ENCODE data around the gene TMEM221.

TMEM221 gene

GRCh38 chr19:17421942-17422341, 26.5 kb downstream of the TMEM221 start:
- peaks cover 0 to 7% of the 10 kb centered on the region in 2 donors for H3K36me3 ChIP-seq (ENCODE audit: control insufficient read depth in 1 of 2, insufficient read depth in 2 of 2, low read length in 2 of 2)
- no peak overlapping the region for H3K4me3 ChIP-seq (ENCODE audit: low read depth in 1 of 2, low read length in 2 of 2)

GRCh38 chr19:17420475-17420924, 28.0 kb downstream of the TMEM221 start:
- Histone ChIP-seq H3K36me3 (ENCODE audit: control insufficient read depth in 1 of 2, insufficient read depth in 2 of 2, low read length in 2 of 2) (peaks cover 0 to 7% of the 10 kb centered on the region in 2 donors), H3K27me3 (ENCODE audit: control insufficient read depth in 1 of 2, insufficient read depth in 2 of 2, low read length in 2 of 2) (no peaks in the 10 kb centered on the region), H3K4me3 (ENCODE audit: low read depth in 1 of 2, low read length in 2 of 2) (peak overlapping the region; percentile 89 to 91), H3K9me3 (ENCODE audit: control insufficient read depth in 1 of 2, low read length in 2 of 2) (no peaks in the 10 kb centered on the region), H3K9ac (ENCODE audit: low read depth in 1 of 2, low read length in 2 of 2) (peak overlapping the region; percentile 69 to 77), H3K27ac (ENCODE audit: low read depth, low read length) (no peak overlapping the region), H3K4me1 (ENCODE audit: control insufficient read depth in 1 of 2, insufficient read depth in 2 of 2, low read length in 2 of 2) (peaks cover 12 to 13% of the 10 kb centered on the region in 2 donors)

More at GRCh38 chr19:17421942-17422341, 26.5 kb downstream of the TMEM221 start:
- H3K4me1 ChIP-seq (ENCODE audit: control insufficient read depth in 1 of 2, insufficient read depth in 2 of 2, low read length in 2 of 2) = peaks cover 12 to 13% of the 10 kb centered on the region in 2 donors
- H3K27me3 ChIP-seq (ENCODE audit: control insufficient read depth in 1 of 2, insufficient read depth in 2 of 2, low read length in 2 of 2) = no peaks in the 10 kb centered on the region
- no peak overlapping the region for H3K27ac ChIP-seq (ENCODE audit: low read depth, low read length)
- H3K9ac ChIP-seq (ENCODE audit: low read depth in 1 of 2, low read length in 2 of 2) = no peak overlapping the region
- no peaks in the 10 kb centered on the region for H3K9me3 ChIP-seq (ENCODE audit: control insufficient read depth in 1 of 2, low read length in 2 of 2)

DNA sequence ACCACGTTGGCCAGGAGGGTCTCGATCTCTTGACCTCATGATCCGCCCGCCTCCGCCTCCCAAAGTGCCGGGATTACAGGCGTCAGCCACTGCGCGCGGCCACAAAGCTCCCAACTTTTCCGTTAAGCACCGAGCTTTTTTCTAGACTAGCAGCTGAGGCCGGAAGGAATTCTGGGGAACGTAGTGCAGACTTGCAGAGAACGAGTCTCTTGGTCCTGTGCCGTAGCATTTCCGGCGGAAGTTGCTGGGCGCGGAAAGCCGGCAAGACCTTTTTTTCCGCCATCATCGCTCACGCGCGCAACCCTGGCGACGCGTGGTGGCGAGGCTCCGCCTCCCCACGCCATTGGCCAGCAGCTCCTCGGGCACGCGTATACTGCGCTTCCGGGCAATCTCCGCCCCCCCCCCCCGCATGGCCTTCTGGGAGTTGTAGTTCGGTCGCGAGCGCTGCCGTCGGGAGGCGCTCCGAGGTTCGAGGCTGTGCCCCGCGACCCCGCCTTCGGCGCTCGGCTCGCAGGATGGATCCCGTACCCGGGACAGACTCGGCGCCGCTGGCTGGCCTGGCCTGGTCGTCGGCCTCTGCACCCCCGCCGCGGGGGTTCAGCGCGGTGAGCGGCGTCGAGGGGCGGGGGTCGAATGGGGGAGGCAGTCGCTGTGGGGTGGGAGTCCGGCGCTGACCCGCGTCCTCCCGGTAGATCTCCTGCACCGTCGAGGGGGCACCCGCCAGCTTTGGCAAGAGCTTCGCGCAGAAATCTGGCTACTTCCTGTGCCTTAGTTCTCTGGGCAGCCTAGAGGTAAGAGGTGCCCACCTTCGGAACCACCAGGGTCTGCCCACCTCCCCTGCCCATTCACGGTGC, 28.6 kb downstream of the TMEM221 start, which contains the start of gene MVB12A:
TSS of gene MVB12A (plus strand) at position 427 of the 854 bp plus-strand sequence. CDS start at position 516, 89 bp downstream.
- no peaks in the 10 kb centered on the region for H3K27me3 ChIP-seq (ENCODE audit: control insufficient read depth in 1 of 2, insufficient read depth in 2 of 2, low read length in 2 of 2)
- H3K27ac ChIP-seq (ENCODE audit: low read depth, low read length) = peak within 1 kb of the TSS; percentile 34
- H3K36me3 ChIP-seq (ENCODE audit: control insufficient read depth in 1 of 2, insufficient read depth in 2 of 2, low read length in 2 of 2) = peaks cover 0 to 7% of the 10 kb centered on the region in 2 donors
- peak within 1 kb of the TSS; percentile 89 to 91 for H3K4me3 ChIP-seq (ENCODE audit: low read depth in 1 of 2, low read length in 2 of 2)
- H3K9ac ChIP-seq (ENCODE audit: low read depth in 1 of 2, low read length in 2 of 2) = peak within 1 kb of the TSS; percentile 69 to 77
- H3K9me3 ChIP-seq (ENCODE audit: control insufficient read depth in 1 of 2, low read length in 2 of 2) = no peaks in the 10 kb centered on the region
- peaks cover 12 to 13% of the 10 kb centered on the region in 2 donors for H3K4me1 ChIP-seq (ENCODE audit: control insufficient read depth in 1 of 2, insufficient read depth in 2 of 2, low read length in 2 of 2)

- Histone ChIP-seq H3K36me3 (ENCODE audit: control insufficient read depth in 1 of 2, insufficient read depth in 2 of 2, low read length in 2 of 2) (peaks cover 0 to 10% of the 10 kb centered on the region in 2 donors), H3K27me3 (ENCODE audit: control insufficient read depth in 1 of 2, insufficient read depth in 2 of 2, low read length in 2 of 2) (no peaks in the 10 kb centered on the region), H3K4me1 (ENCODE audit: control insufficient read depth in 1 of 2, insufficient read depth in 2 of 2, low read length in 2 of 2) (peaks cover 12 to 13% of the 10 kb centered on the region in 2 donors), H3K4me3 (ENCODE audit: low read depth in 1 of 2, low read length in 2 of 2) (peak overlapping the region; percentile 69 to 78), H3K27ac (ENCODE audit: low read depth, low read length) (peak overlapping the region; percentile 34), H3K9ac (ENCODE audit: low read depth in 1 of 2, low read length in 2 of 2) (peak overlapping the region; percentile 41 to 63), H3K9me3 (ENCODE audit: control insufficient read depth in 1 of 2, low read length in 2 of 2) (no peaks in the 10 kb centered on the region)
Measured at GRCh38 chr19:17419154-17419620, 29.3 kb downstream of the TMEM221 start.

DNA sequence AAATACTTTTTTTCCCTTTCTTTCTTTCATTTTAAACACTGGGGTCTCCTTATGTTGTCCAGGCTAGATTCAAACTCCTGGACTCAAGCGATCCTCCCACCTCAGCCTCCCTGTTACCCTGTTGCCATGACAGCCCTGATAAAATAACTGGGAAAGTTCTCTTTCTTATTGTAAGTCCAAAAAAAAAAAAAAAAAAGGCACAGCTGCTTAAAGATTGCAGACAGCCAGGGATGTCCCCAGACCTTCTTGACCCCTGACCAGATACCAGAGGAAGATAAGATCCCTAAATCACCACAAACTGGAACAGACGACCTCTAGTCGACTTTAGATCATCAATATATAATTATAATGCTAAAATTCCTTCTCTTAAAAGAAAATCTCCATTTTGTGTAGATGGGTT, 29.8 kb downstream of the TMEM221 start:
- H3K9me3 ChIP-seq (ENCODE audit: control insufficient read depth in 1 of 2, low read length in 2 of 2) = no peaks in the 10 kb centered on the region
- peaks cover 12 to 13% of the 10 kb centered on the region in 2 donors for H3K4me1 ChIP-seq (ENCODE audit: control insufficient read depth in 1 of 2, insufficient read depth in 2 of 2, low read length in 2 of 2)
- no peaks in the 10 kb centered on the region for H3K27me3 ChIP-seq (ENCODE audit: control insufficient read depth in 1 of 2, insufficient read depth in 2 of 2, low read length in 2 of 2)
- peaks cover 0 to 11% of the 10 kb centered on the region in 2 donors for H3K36me3 ChIP-seq (ENCODE audit: control insufficient read depth in 1 of 2, insufficient read depth in 2 of 2, low read length in 2 of 2)
- H3K27ac ChIP-seq (ENCODE audit: low read depth, low read length) = no peak overlapping the region
- peak overlapping the region; percentile 69 to 78 for H3K4me3 ChIP-seq (ENCODE audit: low read depth in 1 of 2, low read length in 2 of 2)
- no peak overlapping the region for H3K9ac ChIP-seq (ENCODE audit: low read depth in 1 of 2, low read length in 2 of 2)

- Histone ChIP-seq H3K9ac (ENCODE audit: low read depth in 1 of 2, low read length in 2 of 2) (no peak overlapping the region), H3K4me3 (ENCODE audit: low read depth in 1 of 2, low read length in 2 of 2) (no peak overlapping the region), H3K36me3 (ENCODE audit: control insufficient read depth in 1 of 2, insufficient read depth in 2 of 2, low read length in 2 of 2) (peaks cover 0 to 20% of the 10 kb centered on the region in 2 donors), H3K27me3 (ENCODE audit: control insufficient read depth in 1 of 2, insufficient read depth in 2 of 2, low read length in 2 of 2) (no peaks in the 10 kb centered on the region), H3K9me3 (ENCODE audit: control insufficient read depth in 1 of 2, low read length in 2 of 2) (no peaks in the 10 kb centered on the region), H3K4me1 (ENCODE audit: control insufficient read depth in 1 of 2, insufficient read depth in 2 of 2, low read length in 2 of 2) (peaks cover 6% of the 10 kb centered on the region in 2 donors), H3K27ac (ENCODE audit: low read depth, low read length) (no peak overlapping the region)
Measured at GRCh38 chr19:17415121-17415520, 33.3 kb downstream of the TMEM221 start.

- Histone ChIP-seq H3K36me3 (ENCODE audit: control insufficient read depth in 1 of 2, insufficient read depth in 2 of 2, low read length in 2 of 2) (peaks cover 0 to 20% of the 10 kb centered on the region in 2 donors), H3K9me3 (ENCODE audit: control insufficient read depth in 1 of 2, low read length in 2 of 2) (no peaks in the 10 kb centered on the region), H3K27ac (ENCODE audit: low read depth, low read length) (no peak overlapping the region), H3K4me3 (ENCODE audit: low read depth in 1 of 2, low read length in 2 of 2) (no peak overlapping the region), H3K27me3 (ENCODE audit: control insufficient read depth in 1 of 2, insufficient read depth in 2 of 2, low read length in 2 of 2) (no peaks in the 10 kb centered on the region), H3K9ac (ENCODE audit: low read depth in 1 of 2, low read length in 2 of 2) (no peak overlapping the region), H3K4me1 (ENCODE audit: control insufficient read depth in 1 of 2, insufficient read depth in 2 of 2, low read length in 2 of 2) (peaks cover 3 to 4% of the 10 kb centered on the region in 2 donors)
Measured at GRCh38 chr19:17414097-17414496, 34.4 kb downstream of the TMEM221 start.

DNA sequence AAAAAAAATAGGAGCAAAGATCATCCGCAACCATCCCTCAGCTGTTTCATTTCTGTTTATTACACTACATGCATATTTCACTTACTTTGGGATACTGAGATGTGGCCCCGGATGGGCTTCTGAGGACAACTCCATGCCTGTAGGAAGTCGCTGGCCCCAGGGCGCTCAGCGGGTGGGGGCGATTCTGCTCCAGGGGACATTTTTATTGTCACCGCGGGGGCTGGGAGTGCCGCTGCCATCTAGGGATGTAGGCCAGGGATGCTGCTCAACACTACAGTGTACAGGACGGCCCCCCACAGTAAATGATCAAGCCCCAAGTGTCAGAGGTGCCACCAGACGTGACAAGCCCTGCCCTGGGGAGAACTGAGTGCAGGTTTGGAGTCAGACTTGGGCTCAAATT, 36.7 kb downstream of the TMEM221 start:
- H3K9me3 ChIP-seq (ENCODE audit: control insufficient read depth in 1 of 2, low read length in 2 of 2) = no peaks in the 10 kb centered on the region
- H3K36me3 ChIP-seq (ENCODE audit: control insufficient read depth in 1 of 2, insufficient read depth in 2 of 2, low read length in 2 of 2) = peaks cover 0 to 20% of the 10 kb centered on the region in 2 donors
- no peak overlapping the region for H3K27ac ChIP-seq (ENCODE audit: low read depth, low read length)
- H3K4me1 ChIP-seq (ENCODE audit: control insufficient read depth in 1 of 2, insufficient read depth in 2 of 2, low read length in 2 of 2) = peaks cover 4 to 8% of the 10 kb centered on the region in 2 donors
- H3K9ac ChIP-seq (ENCODE audit: low read depth in 1 of 2, low read length in 2 of 2) = no peak overlapping the region
- H3K27me3 ChIP-seq (ENCODE audit: control insufficient read depth in 1 of 2, insufficient read depth in 2 of 2, low read length in 2 of 2) = no peaks in the 10 kb centered on the region
- H3K4me3 ChIP-seq (ENCODE audit: low read depth in 1 of 2, low read length in 2 of 2) = no peak overlapping the region

DNA sequence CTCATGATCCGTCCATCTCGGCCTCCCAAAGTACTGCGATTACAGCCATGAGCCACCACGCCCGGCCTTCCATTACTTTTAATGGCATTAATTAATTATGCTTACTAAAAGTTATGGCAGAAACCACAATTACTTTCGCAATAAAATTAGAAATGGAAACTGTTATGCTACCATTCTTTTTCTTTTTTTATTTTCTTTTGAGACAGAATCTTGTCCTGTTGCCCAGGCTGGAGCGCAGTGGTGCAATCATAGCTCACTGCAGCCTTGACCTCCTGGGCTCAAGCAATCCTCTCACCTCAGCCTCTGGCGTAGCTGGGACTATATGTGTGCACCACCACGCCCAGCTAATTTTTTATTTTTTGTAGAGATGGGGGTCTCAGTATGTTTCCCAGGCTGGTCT, 38.5 kb downstream of the TMEM221 start:
- no peak overlapping the region for H3K9ac ChIP-seq (ENCODE audit: low read depth in 1 of 2, low read length in 2 of 2)
- no peak overlapping the region for H3K4me3 ChIP-seq (ENCODE audit: low read depth in 1 of 2, low read length in 2 of 2)
- H3K36me3 ChIP-seq (ENCODE audit: control insufficient read depth in 1 of 2, insufficient read depth in 2 of 2, low read length in 2 of 2) = peaks cover 0 to 20% of the 10 kb centered on the region in 2 donors
- H3K9me3 ChIP-seq (ENCODE audit: control insufficient read depth in 1 of 2, low read length in 2 of 2) = no peaks in the 10 kb centered on the region
- H3K27me3 ChIP-seq (ENCODE audit: control insufficient read depth in 1 of 2, insufficient read depth in 2 of 2, low read length in 2 of 2) = no peaks in the 10 kb centered on the region
- H3K4me1 ChIP-seq (ENCODE audit: control insufficient read depth in 1 of 2, insufficient read depth in 2 of 2, low read length in 2 of 2) = peaks cover 20 to 21% of the 10 kb centered on the region in 2 donors
- H3K27ac ChIP-seq (ENCODE audit: low read depth, low read length) = no peak overlapping the region

DNA sequence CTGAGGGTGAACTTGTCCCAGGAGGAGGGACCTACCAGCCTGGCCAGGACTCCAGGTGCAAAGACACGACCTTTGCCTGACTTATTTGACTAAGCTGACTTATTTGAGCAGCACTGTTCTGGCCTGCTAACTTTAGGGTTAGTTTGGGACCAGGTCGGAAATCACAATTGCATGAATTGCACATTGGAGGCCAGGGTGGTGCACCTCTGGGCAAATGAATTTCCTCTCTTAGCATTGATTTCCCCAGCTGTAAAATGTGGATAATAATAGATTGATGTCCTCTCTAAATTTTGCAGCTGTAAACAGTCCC, 41.6 kb downstream of the TMEM221 start:
- Histone ChIP-seq H3K4me3 (ENCODE audit: low read depth in 1 of 2, low read length in 2 of 2) (peak overlapping the region; percentile 68 to 80), H3K9ac (ENCODE audit: low read depth in 1 of 2, low read length in 2 of 2) (peak overlapping the region; percentile 68 to 91), H3K27me3 (ENCODE audit: control insufficient read depth in 1 of 2, insufficient read depth in 2 of 2, low read length in 2 of 2) (no peaks in the 10 kb centered on the region), H3K27ac (ENCODE audit: low read depth, low read length) (peak overlapping the region; percentile 87), H3K4me1 (ENCODE audit: control insufficient read depth in 1 of 2, insufficient read depth in 2 of 2, low read length in 2 of 2) (peaks cover 23 to 28% of the 10 kb centered on the region in 2 donors), H3K9me3 (ENCODE audit: control insufficient read depth in 1 of 2, low read length in 2 of 2) (no peaks in the 10 kb centered on the region), H3K36me3 (ENCODE audit: control insufficient read depth in 1 of 2, insufficient read depth in 2 of 2, low read length in 2 of 2) (peaks cover 0 to 7% of the 10 kb centered on the region in 2 donors)

Data from duodenal mucosa (tissue), 2 donors.